ENCODE results near the gene CTNNBIP1.
"Not testable (repeated sequence)": the region's sequence is repeated elsewhere in the genome, so short reads cannot be mapped to it uniquely, and the experiment has no call there.

Gene CTNNBIP1

GRCh38 chr1:9805006-9805508 is 105.0 kb downstream of the CTNNBIP1 start:
- no peak for DNase-seq (ENCODE audit: low read depth)
- TF ChIP-seq, protein P1, sequence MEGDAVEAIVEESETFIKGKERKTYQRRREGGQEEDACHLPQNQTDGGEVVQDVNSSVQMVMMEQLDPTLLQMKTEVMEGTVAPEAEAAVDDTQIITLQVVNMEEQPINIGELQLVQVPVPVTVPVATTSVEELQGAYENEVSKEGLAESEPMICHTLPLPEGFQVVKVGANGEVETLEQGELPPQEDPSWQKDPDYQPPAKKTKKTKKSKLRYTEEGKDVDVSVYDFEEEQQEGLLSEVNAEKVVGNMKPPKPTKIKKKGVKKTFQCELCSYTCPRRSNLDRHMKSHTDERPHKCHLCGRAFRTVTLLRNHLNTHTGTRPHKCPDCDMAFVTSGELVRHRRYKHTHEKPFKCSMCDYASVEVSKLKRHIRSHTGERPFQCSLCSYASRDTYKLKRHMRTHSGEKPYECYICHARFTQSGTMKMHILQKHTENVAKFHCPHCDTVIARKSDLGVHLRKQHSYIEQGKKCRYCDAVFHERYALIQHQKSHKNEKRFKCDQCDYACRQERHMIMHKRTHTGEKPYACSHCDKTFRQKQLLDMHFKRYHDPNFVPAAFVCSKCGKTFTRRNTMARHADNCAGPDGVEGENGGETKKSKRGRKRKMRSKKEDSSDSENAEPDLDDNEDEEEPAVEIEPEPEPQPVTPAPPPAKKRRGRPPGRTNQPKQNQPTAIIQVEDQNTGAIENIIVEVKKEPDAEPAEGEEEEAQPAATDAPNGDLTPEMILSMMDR (IDR thresholded peaks at IDR 0.05; ENCODE audit: low read depth, low read length, missing control alignments): no peak
- H3K4me3 ChIP-seq (ENCODE audit: low read depth, low read length): no peak overlapping the region

DNA sequence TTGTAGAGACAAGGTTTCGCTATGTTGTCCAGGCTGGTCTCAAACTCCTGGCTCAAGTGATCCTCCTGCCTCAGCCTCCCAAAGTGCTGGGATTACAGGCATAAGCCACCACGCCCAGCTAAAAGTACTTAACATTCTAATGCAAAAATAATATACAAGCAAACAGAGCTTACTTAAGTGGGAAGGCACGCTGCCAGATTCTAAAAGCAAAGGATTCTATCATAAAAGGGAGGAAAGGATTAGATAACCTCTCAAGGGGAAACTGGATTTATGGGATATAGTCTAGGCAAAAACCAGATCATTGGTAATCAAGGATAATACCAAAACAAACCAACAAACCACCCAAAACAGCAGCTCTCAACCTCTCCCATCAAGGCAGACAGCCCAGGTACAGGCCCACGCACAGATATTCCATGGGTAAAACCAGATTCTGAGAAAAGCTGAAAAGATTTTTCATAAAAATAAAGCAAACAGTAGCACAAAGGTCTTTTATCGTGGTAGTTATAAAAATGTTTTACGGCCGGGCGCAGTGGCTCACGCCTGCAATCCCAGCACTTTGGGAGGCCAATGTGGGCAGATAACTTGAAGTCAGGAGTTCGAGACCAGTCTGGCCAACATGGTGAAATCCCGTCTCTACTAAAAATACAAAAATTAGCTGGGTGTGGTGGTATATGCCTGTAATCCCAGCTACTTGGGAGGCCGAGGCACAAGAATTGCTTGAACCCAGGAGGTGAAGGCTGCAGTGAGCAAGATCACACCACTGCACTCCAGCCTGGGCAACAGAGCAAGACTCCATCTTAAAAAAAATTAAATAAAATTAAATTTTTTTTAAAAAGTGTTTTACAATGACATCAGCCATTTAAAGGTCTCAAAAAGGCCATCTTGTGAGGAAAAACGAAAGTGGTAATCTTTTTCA is 106.8 kb downstream of the CTNNBIP1 start:
- DNase-seq (ENCODE audit: low read depth); H3K4me3 ChIP-seq (ENCODE audit: low read depth, low read length): not testable (repeated sequence)

DNA sequence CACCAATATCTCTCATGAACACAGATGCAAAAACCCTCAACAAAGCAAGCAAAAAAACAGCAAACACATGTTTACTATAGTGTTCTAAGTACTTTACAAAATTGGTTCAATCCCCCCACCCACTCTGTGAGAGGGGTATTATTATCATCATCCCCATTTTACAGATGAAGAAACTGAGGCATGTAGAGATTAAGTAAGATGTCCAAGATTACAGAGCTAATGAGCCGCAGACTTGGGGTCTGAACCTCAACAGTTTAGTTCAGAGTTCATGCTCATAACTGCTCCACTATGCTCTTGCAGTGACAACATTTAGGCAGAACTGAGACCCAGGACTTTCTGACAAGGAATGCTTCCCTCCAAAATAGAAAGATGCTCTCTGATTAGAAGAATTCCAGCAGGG is 108.2 kb downstream of the CTNNBIP1 start:
- TF ChIP-seq, protein P1 (IDR thresholded peaks at IDR 0.05; ENCODE audit: low read depth, low read length, missing control alignments): no peak
- no peak for DNase-seq (ENCODE audit: low read depth)
- no peak overlapping the region for H3K4me3 ChIP-seq (ENCODE audit: low read depth, low read length)
